Stimulated activated CD8-positive, alpha-beta memory T cell treated with anti-CD3 and anti-CD28 coated beads, Interleukin-12 subunit alpha, Interleukin-12 subunit beta, amount 100 ng/mL, for 24 hours (primary cell): ENCODE results near the gene C19orf67.
A peak's percentile ranks its signal among the peaks of the same experiment; 100 is the strongest.

Experiments
- DNase-seq: peaks from one replicate; pipeline ENCODE4 v3.0.0-alpha.2; 2020; ENCODE audit errors: extremely low read depth

The C19orf67 gene

DNA sequence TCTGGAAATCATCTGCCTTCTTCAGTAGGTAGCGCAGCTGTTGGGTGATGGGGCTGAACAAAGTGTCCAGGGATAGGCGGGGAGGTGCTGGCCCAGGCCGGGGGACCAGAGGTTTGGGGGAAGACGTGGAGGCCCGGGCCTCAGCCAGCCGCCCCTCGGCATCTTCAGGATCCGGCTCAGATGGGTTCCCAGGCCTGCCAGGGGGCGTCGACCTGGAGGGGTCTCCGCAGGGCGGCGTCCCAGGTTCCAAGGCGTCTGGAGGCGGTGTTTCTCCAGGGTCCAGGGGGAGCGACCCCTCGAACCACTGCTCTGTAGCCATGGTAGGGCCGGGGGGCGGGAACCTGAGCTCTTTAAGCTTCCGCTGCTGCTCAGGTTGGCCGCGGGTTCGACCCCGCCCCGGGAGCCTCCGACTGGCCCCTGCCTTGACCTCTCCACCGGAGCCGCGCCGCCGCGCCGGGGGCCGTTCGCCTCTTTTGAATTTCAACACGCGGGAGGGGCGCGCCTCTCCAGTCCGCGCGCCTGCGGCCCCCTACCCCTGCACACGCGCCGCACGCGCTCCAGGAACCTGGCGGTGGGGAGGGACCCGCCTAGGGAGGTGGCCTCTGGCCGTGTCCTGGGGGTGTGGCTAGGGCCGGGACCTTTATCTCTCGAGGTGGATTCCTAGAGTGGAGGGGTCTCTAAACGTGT, at the start of gene C19orf67:
Gene C19orf67, minus strand, starts transcription at position 475 of the 687 bp plus-strand sequence. Its CDS starts 156 bp downstream, at position 319.
- no peak for DNase-seq

DNA sequence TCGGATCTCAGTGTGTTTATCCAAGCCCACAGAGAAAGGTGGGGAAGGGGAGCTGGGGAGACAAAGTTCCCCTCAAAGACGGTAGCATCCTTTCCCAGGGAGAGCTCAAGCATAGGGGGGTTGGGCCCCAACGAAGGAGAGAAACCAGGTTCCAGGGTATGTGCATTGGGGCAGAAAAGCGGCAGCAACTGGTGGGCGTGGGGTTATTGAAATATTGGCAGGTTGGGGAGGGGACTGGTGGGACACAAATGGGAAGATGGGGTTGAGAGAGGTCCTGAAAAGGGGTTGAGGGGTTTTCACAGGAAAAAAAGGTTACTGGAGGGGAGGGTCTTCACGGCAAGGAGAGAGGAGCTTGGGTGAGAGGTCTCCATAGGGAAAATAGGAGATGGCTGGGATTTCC, 49.8 kb upstream of the C19orf67 start:
- DNase-seq = no peak

DNA sequence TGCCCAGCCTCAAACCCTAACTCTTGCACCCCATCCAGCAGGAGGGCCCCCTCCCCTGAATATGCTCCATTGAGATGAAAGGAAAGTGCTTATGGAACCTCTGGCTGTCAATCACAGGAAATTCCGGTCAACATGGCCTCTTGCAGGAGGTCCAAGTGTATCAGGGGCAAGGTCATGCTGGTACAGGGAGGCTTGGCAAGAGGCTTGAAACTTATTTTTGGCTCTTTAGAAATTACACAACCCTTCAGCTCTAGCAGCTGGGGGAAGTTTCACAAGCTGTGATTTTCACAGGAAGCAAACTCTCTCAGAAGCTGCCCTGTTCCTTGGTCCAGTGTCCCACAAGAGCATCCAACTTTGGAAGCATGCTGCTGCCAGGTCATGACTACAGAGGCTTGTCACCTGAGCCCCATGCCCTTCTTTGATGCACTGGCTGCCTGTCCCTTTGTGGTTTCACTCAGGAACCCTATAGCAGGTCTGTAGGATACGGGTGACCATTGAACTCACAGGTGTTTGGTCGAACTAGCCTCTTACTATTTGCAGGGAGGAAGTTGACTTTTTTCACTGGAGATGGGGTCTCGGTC, 42.4 kb upstream of the C19orf67 start:
- no peak for DNase-seq

DNA sequence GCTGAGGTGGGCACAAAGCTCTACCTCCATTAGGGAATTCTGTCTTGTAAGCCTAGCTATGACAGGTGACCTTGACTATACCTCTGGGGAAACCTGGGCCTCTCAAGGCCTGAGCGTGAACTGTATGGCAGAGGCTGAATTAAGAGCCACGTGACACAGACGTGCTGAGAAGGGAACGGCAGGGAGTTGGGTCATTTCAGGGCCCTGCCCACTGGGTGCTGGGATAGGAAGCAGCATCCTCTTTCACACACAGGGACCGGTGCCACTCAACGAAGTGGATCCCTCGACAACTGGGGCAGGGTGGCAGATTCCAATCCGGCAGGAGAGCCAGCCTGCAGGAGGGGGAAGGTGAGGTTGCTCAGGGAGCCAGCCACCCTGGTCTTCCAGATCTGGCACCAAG, 41.6 kb upstream of the C19orf67 start:
- DNase-seq = no peak

DNA sequence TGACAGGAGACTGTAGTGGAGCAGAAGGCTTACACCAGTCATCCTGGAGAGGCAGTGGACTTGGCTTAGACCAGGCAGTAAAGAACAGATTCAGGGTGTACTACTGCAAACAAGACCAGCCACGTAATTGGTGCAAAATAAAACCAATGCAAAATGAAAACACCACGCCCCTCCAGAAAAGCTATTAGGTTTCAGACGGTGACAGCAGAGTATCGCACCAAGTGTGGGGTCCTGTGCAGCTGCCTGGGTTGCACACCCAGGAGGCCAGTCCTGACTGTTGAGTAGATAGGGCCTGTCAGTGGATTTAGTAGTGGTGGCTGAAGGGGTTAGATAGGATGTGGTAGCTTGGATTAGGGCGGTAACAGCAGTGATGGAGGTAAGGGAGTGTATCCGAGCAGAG, 37.3 kb upstream of the C19orf67 start:
- no peak for DNase-seq

DNA sequence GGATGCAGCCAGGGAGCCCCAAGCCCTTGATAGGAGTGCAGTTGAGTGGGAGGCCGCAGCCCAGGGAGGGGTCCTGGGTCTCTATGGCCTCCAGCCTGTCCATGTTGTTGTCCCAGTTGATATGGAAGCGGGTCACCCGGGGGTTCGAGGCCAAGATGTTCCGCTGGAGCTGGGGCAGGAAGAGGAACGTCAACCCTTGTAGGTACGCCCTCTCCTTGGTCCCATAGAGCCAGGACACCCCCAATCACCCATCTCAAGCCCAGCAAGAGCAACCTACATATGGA, 34.9 kb upstream of the C19orf67 start:
- DNase-seq = no peak

DNA sequence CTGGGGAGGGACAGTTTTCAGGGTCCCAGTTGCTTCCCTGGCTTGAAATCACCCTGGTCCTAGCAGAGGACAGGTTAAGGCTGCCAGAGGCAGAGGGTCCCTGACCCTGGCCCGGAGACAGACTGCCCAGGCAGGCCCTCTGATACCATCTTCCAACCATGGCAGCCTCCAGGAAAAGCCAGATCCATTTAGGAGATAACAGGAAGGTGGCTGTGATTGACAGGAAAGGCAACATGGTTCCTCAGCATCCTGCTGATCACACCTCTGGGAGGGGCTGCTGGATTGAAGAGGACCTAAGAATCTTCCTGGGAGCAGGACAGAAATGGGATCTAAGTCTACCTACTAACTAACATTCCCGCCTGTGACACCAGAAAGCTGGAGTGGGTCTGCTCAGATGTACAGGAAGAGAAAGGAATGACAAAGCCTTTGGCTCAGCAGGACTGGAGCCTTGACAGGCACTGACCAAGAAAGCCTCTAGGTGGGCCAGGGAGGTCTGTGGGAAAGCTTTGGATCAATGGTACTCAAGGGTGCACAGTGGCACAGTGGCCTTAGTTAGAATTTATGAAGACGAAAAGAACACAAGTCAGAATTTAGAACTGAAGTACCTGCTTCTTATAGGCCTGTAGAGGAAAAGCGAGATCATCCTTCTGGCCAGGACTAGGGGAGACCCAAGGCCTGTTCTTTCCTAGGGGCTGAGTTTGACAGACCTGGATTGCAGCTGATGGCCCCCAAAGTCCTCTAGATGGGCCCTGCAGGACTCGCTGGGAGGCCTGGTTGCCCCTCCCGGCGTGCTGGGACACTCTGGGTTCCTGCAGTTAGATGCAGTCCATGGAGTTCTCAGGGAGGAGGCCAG, 34.3 kb upstream of the C19orf67 start:
- no peak for DNase-seq

DNA sequence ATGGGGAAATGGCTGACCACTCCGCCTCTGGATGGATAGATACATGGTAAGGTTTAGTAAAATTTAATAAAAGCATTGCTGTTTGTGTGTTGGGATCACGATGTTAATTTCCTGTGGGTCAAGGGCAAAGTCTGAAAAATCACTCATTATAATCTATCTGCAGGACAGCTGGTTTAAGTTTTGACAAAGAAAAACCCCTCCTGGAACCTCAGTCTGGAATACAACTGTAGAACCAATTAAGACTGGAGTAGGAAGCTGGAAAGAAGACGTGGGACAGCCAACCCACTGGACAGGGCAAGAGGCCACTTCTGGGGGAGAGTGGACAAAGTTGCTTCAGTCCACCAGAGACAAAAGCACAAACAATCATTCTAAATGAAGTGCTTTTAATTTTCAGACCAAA, 33.6 kb upstream of the C19orf67 start:
- no peak for DNase-seq

DNA sequence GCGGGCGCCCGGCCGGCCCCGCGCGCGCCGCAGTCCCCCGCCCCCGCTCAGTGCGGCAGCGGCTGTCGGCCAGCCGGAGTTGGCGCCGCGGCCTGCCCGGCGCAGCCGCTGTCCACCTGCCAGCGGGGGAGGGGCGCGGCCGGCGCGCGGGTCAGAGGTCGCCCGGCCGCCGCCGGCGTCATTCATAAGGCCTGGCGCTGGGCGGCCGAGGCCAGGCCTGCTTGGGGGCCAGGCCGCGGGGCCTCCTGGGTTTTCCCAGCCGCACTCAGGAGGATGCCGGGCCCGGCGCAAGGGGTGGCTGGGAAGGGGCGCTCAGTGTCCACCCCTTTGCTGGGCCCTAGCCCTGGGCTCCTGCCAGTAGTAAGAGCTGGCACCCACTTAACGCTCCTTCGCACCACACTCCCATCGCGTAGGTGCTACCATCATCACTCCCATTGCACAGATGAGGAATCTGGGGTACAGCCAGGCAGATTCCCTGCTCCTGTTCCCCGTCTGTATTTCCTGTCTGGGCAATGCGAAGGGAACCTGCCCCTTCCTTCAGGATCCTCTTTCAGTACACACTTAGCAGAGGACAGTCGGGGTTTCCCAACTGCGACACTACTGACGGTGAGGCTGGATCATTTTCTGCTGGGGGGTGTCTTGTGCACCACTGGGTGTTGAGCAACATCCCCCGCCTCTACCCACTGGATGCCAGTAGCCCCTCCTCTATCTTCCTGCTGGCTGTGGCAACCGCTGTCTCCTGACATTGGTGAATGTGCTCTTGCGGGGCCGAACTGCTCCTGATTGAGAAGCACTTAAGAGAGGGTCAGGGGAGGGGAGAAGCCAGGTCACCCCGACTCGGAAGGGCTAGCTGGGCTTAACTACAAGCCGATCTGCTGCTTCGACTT, 32.8 kb upstream of the C19orf67 start:
- no peak for DNase-seq

DNA sequence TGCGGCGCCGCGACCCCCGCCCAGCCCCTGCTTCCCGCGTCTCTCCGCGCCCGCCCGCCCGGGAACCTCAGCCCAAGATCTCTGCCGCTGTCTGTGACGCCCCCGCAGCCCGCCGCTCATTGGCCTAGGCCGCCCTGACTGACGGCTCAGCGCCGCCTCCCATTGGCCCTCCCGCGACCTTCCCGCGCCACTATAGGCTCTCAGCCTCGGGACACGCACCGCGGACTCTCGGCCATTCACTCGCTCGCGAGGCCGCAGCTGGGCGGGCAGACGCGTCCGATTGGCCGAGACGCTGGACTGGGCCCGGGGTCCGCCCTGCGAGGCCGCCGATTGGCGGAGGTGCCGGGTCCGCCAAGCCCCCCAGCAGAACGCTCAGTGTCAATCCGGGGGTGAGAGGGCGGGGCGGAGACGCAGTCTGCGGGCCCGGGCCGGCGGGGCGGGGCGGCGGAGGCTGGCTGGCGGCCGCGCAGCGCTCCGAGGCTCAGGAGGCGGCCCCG, 32.1 kb upstream of the C19orf67 start, which contains the start of gene PRKACA:
Gene PRKACA, minus strand, starts transcription at position 95 of the 497 bp plus-strand sequence. CDS start 215 bp downstream, outside the sequence.
- peak; percentile 98 for DNase-seq

DNA sequence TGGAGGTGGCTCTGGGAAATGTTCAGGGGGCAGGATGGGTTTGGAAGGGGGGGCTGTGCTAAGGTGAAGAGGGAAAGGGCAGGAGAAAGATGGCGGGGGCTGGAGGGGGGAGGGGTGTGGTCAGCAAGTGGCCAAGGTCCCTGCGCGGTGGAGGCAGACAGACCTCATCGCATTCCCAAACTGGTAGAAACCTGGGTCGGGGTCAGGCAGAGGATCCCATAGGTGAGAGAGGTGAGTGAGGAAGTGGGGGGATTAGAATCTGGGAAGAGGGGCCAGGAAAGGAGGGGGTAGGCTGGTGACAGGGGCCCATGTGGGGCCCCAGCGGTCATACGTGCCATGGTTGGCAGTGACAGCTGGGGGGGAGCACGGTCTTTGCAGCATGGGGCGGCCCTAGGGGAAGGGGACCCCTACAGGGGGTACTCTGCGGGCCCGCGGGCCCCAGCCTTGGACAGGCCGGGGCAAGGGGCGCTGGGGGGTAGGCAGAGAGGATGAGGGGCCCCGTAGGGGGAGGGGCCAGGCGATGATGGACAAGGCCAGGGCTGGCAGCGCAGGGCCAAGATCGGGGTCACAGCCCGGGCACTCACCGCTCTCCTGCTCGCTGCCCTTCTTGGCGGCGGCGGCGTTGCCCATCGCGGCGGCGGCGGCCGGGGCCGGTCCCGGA, 31.5 kb upstream of the C19orf67 start:
- DNase-seq = no peak

DNA sequence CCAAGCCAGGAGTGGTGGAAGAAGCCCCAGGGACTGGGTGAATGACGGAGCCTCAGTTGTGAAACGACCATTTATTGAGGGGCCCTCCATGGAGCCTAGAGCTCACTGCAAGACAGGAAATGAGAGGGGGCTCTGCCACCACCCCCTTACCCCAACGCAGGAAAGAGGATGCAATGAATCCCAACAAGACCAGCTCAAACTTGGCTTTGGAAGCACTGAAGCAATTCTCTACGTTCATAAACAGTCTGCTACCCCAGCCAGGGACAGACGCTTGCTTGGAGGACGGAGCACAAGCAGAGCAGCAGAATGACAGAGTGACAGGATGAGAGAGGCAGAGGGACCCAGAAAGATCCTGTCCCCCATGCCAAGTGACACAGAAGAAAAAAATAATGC, 30.9 kb upstream of the C19orf67 start:
- no peak for DNase-seq

DNA sequence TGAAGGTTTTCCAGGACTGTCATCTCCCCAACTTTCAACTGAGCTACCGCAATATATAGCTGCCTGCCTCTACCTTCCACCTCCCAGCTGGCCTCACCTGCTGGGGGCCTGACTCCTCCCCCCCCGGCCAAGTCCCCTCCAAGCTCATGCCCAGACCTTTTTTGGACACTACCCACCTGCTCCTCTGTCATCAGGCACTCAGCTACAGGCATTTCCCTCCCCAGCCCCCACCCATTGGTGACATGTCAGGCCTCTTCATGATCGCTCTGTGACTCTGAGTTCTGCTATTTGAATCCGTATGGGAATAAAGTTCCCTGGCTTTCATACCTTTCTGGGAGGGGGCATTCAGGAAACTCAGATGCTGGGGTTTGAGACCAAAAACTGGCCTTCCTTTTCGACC, 30.2 kb upstream of the C19orf67 start:
- no peak for DNase-seq

DNA sequence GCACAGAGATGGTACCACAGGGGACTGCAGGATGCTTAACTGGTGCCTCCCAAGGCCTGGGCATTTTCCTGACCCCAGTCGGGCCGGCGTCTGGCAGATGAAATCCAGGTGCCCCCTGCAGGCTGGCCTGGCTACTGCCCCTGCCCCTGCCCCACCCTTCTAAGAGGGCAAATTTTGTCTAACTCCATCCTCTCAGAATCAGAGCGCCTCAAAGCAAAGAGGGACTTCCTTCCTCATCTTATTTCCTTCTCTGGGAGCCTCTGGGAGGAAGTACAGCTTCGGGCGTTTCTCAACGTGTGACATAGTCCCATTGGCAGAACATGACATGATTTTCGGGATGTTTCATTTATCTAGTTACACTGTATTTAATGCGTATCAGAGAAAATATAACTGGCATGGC, 29.3 kb upstream of the C19orf67 start:
- DNase-seq = no peak

DNA sequence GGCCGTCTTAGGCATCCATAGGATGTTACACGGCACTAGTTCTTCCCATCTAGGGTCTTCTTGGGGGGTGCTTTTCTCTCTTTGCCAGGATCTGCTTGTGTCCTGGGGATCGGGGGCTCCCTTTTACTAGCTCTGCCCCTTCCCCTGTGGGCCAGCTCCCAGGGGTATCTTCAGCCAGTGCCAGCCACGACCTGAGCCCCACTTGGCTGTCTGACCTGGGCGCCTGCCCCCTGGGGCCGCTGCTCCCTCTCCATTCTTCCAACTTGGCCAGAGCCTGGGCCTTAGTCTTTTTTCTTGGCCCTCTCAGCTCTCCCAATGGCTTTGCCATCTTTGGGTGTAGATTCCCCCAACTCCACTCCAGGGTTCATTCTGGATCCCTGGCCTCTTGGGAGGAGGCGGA, 28.9 kb upstream of the C19orf67 start:
- DNase-seq = no peak

DNA sequence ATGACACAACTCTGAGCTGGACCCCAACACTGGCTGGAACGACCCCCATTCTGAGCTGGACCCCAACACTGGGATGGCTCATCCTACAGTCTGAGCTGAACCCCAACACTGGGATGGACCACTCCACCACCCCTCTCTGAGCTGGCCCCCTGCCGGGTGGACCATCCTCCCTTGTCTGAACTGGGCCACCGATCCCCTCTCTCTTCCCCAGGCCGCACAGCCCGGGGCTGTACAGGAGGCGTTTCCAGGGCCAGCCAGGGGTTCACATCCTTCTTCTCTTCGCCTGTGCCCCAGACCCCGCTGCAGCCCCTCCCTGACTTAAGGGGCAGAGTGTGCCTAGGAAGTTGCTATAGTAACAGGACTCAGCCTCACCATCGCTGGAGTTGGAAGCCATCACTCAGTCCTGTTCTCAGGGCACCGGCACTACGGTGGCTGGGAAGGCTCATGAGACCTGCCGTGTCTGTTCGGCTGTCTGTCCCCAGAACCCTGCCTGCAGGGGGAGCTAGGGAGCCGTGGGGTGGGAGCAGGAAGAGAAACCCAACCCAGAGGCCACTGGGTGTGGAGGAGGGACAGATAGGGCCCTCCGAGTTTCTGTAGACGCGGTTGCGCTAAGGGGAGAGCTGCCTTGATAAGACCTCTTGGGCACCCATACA, 28.3 kb upstream of the C19orf67 start:
- DNase-seq = no peak

DNA sequence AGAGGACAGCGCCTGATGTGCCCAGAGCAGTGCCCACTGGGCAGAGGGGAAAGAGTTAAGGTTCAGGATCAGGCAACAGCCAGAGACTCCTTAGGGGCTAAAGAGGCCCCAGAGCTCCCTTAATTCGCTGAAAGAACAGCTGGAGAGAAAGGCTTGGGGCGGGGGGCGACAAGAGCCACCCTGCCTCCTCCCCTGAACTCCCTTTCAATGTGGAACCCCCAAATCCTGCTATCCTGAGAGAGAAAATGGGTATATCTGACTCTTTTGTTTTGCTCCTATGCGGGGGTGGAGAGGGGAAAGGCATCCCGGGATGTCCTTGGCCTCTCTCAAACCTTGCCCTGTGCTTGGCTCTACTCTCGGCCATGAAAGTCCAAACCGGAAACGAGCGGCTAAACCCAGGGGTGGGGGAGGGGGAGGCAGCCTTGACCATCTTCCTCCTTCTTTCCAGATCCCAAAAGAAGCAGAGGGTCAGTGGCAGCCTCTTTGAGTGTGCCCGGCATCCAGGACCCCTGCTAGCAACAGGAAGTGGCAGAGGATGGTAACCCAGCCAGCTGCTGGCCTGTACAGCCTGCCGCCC, 27.3 kb upstream of the C19orf67 start:
- no peak for DNase-seq

DNA sequence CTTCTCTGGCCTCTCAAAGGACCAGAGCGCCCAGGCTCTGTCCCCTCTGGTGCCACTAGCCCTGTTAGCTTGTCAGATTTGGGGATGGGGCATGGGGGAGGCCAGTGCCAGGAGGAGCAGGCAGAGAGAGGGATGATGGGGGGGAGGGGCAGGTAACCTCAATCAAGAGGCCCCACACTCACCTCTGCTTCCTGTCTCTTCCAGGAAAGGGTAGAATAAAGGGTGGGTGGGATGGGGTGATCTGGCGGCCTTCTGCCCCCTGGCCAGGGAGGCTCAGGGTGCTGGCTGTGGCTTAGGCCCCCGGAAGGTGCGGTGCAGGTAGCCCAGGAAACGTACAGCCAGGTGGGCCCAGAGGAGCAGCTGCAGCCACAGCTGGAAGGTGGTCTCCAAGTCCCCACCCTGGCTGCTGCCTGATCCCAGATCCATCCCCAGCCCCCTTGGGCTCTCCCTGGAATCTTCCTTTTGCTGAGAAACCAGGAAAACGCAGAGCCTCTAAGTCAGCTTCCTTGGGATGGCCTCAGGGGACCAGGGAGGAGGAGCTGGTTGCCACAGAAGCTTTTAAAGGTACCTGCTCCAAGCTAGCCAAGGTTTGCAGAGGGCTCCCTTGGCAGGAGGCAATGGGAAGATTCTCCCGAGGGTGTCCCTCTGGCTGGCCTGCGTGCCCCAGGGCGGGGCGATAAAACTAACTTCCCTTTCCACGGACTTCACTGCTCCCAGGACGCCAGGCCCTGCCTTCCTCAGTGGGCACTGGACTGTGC, 26.6 kb upstream of the C19orf67 start:
- no peak for DNase-seq

DNA sequence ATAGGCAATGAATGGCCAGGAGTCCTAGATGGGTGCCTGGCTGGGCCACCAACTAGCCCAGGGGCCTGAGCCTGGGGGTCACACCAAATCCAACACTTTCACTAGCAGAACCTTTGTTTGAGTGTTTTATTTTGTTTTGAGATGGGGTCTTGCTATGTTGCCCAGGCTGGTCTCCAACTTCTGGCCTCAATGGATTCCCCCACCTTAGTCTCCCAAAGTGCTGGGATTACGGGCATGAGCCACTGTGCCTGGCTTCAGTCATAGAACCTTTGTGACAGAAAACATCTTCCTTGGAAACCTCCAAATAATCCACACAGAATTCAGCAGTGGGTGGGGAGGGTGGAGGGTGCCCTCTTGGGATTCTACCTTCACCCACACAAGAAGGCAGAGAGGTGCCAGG, 25.9 kb upstream of the C19orf67 start:
- DNase-seq = no peak

DNA sequence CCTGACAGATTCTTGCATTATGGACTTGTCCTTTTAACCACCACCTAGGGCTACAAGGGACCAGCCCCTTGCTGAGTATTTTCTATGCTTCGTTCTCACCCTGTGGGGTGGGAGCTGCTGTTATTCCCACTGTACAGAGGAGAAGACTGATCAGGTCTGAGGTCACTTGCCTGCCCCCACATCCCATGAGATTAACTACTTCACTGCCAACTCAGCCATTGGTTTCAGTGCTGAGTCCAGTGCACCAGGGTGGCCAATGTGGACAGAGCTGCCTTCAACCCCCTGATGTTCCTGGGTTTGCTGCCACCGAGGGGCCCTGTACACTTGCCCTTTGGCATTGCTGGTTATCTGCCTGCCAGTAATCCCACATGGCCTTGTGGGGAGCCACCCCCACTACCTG, 25.1 kb upstream of the C19orf67 start:
- no peak for DNase-seq
